HEK293 (cell line): Measurements from ENCODE around the gene MCRIP1.

Experiments used
- CTCF ChIA-PET: fragments of 350-600 bp; formaldehyde crosslinking; extraction: SDS; loops from one replicate; lab custom pipeline; 2021; ENCODE audit warnings: antibody characterized with exemption; lab: Yijun Ruan, JAX
- POLR2A ChIA-PET: fragments of 300-600 bp; formaldehyde crosslinking; extraction: SDS; loops from one replicate; lab custom pipeline; 2020; ENCODE audit warnings: antibody characterized with exemption, inconsistent platforms; lab: Yijun Ruan, JAX
- H3K27ac ChIP-seq: fragments of 200-500 bp; sonication (Bioruptor generic); 2 replicates; pipeline ENCODE4 v1.5.1; 2014; ENCODE audit warnings: low read depth, low read length, control low read depth, inconsistent platforms; ENCODE audit errors: extremely low read depth
- H3K36me3 ChIP-seq, 2 experiments: fragments of 200-500 bp in 1 of 2; sonication (Bioruptor generic) in 1 of 2; 1 replicate in 1 of 2; 2 replicates in 1 of 2; pipeline ENCODE4 v1.5.1; 2014 to 2017; ENCODE audit warnings: inconsistent platforms in 2 of 2, low read length in 2 of 2; ENCODE audit not compliant: control insufficient read depth in 2 of 2, insufficient read depth in 1 of 2
- H3K4me1 ChIP-seq: fragments of 200-500 bp; sonication (Bioruptor generic); 2 replicates; pipeline ENCODE4 v1.5.1; 2014; ENCODE audit warnings: mild to moderate bottlenecking, low read length, inconsistent platforms; ENCODE audit not compliant: control insufficient read depth, insufficient read depth
- H3K4me3 ChIP-seq: 2 replicates; pipeline ENCODE4 v1.5.1; 2011; ENCODE audit warnings: low read depth, mild to moderate bottlenecking, control low read depth, low read length, moderate library complexity
- H3K9me3 ChIP-seq: fragments of 200-500 bp; sonication (Bioruptor generic); 2 replicates; pipeline ENCODE4 v1.5.1; 2014; ENCODE audit warnings: low read depth, low read length, inconsistent platforms; ENCODE audit not compliant: control insufficient read depth, insufficient read depth
- CTCF ChIP-seq: fragments of 450-650 bp; formaldehyde crosslinking; IDR thresholded peaks from 2 replicates; pipeline ENCODE4 v1.5.1; 2016; ENCODE audit warnings: missing biosample characterization, missing genetic modification characterization
- EGR2 ChIP-seq: fragments of 450-650 bp; formaldehyde crosslinking; IDR thresholded peaks from 2 replicates; pipeline ENCODE4 v1.5.1; 2016; ENCODE audit warnings: low read depth, missing biosample characterization, missing genetic modification characterization
- INSM2 ChIP-seq: fragments of 450-650 bp; formaldehyde crosslinking; IDR thresholded peaks from 2 replicates; pipeline ENCODE4 v1.5.1; 2016; ENCODE audit warnings: missing biosample characterization, missing genetic modification characterization
- KLF9 ChIP-seq: fragments of 450-650 bp; formaldehyde crosslinking; IDR thresholded peaks from 2 replicates; pipeline ENCODE4 v1.5.1; 2016; ENCODE audit warnings: missing biosample characterization, missing genetic modification characterization, low read depth
- OSR2 ChIP-seq: fragments of 450-650 bp; formaldehyde crosslinking; IDR thresholded peaks from 2 replicates; pipeline ENCODE4 v1.5.1; 2016; ENCODE audit warnings: missing biosample characterization, missing genetic modification characterization
- PRDM6 ChIP-seq: fragments of 450-650 bp; formaldehyde crosslinking; IDR thresholded peaks from 2 replicates; pipeline ENCODE4 v1.5.1; 2017; ENCODE audit warnings: missing biosample characterization, missing genetic modification characterization
- SP2 ChIP-seq: fragments of 450-650 bp; formaldehyde crosslinking; IDR thresholded peaks from 2 replicates; pipeline ENCODE4 v1.5.1; 2016; ENCODE audit warnings: missing biosample characterization, missing genetic modification characterization
- TRIM28 ChIP-seq: IDR thresholded peaks from 2 replicates; pipeline ENCODE4 v1.6.1; 2011; ENCODE audit warnings: low read length, control low read depth, borderline replicate concordance
- WT1 ChIP-seq: fragments of 450-650 bp; formaldehyde crosslinking; IDR thresholded peaks from 2 replicates; pipeline ENCODE4 v1.5.1; 2016; ENCODE audit warnings: missing biosample characterization, missing genetic modification characterization
- ZEB2 ChIP-seq: fragments of 450-650 bp; formaldehyde crosslinking; IDR thresholded peaks from 2 replicates; pipeline ENCODE4 v1.5.1; 2016; ENCODE audit warnings: missing biosample characterization, missing genetic modification characterization
- ZFP69B ChIP-seq: fragments of 450-650 bp; formaldehyde crosslinking; IDR thresholded peaks from 2 replicates; pipeline ENCODE4 v1.5.1; 2016; ENCODE audit warnings: missing biosample characterization, missing genetic modification characterization
- ZNF114 ChIP-seq: fragments of 450-650 bp; formaldehyde crosslinking; IDR thresholded peaks from 2 replicates; pipeline ENCODE4 v1.5.0; 2017; ENCODE audit warnings: missing biosample characterization, missing genetic modification characterization
- ZNF132 ChIP-seq: fragments of 450-650 bp; formaldehyde crosslinking; IDR thresholded peaks from 2 replicates; pipeline ENCODE4 v1.5.1; 2017; ENCODE audit warnings: missing biosample characterization, missing genetic modification characterization, borderline replicate concordance
- ZNF138 ChIP-seq: fragments of 450-650 bp; formaldehyde crosslinking; IDR thresholded peaks from 2 replicates; pipeline ENCODE4 v1.5.1; 2016; ENCODE audit warnings: missing biosample characterization, missing genetic modification characterization, borderline replicate concordance
- ZNF157 ChIP-seq: fragments of 450-650 bp; formaldehyde crosslinking; IDR thresholded peaks from 2 replicates; pipeline ENCODE4 v1.5.1; 2016; ENCODE audit warnings: missing biosample characterization, missing genetic modification characterization
- ZNF2 ChIP-seq: fragments of 450-650 bp; formaldehyde crosslinking; IDR thresholded peaks from 2 replicates; pipeline ENCODE4 v1.5.1; 2016; ENCODE audit warnings: missing biosample characterization, missing genetic modification characterization
- ZNF221 ChIP-seq: fragments of 450-650 bp; formaldehyde crosslinking; IDR thresholded peaks from 2 replicates; pipeline ENCODE4 v1.5.1; 2017; ENCODE audit warnings: missing biosample characterization, missing genetic modification characterization, borderline replicate concordance
- ZNF324 ChIP-seq: fragments of 450-650 bp; formaldehyde crosslinking; IDR thresholded peaks from 2 replicates; pipeline ENCODE4 v1.5.1; 2016; ENCODE audit warnings: missing biosample characterization, missing genetic modification characterization
- ZNF335 ChIP-seq: fragments of 450-650 bp; formaldehyde crosslinking; conservative IDR thresholded peaks from 2 replicates; pipeline ENCODE4 v1.5.1; 2016; ENCODE audit warnings: missing biosample characterization, missing genetic modification characterization
- ZNF350 ChIP-seq: fragments of 450-650 bp; formaldehyde crosslinking; IDR thresholded peaks from 2 replicates; pipeline ENCODE4 v1.5.0; 2017; ENCODE audit warnings: missing biosample characterization, mild to moderate bottlenecking, missing genetic modification characterization
- ZNF426 ChIP-seq: fragments of 450-650 bp; formaldehyde crosslinking; IDR thresholded peaks from 2 replicates; pipeline ENCODE4 v1.5.1; 2017; ENCODE audit warnings: missing biosample characterization, missing genetic modification characterization, mild to moderate bottlenecking, inconsistent platforms, moderate library complexity
- ZNF449 ChIP-seq: fragments of 450-650 bp; formaldehyde crosslinking; IDR thresholded peaks from 2 replicates; pipeline ENCODE4 v1.5.1; 2017; ENCODE audit warnings: missing biosample characterization, mild to moderate bottlenecking, missing genetic modification characterization, moderate library complexity
- ZNF473 ChIP-seq: fragments of 450-650 bp; formaldehyde crosslinking; IDR thresholded peaks from 2 replicates; pipeline ENCODE4 v1.5.1; 2017; ENCODE audit warnings: missing biosample characterization, missing genetic modification characterization
- ZNF529 ChIP-seq: fragments of 450-650 bp; formaldehyde crosslinking; IDR thresholded peaks from 2 replicates; pipeline ENCODE4 v1.5.1; 2017; ENCODE audit warnings: missing genetic modification characterization, missing biosample characterization; ENCODE audit not compliant: insufficient replicate concordance
- ZNF600 ChIP-seq: fragments of 450-650 bp; formaldehyde crosslinking; IDR thresholded peaks from 2 replicates; pipeline ENCODE4 v1.5.1; 2016; ENCODE audit warnings: missing biosample characterization, missing genetic modification characterization
- ZNF654 ChIP-seq: fragments of 450-650 bp; formaldehyde crosslinking; IDR thresholded peaks from 2 replicates; pipeline ENCODE4 v1.5.1; 2016; ENCODE audit warnings: low read depth, missing biosample characterization, missing genetic modification characterization
- ZNF658 ChIP-seq: fragments of 450-650 bp; formaldehyde crosslinking; IDR thresholded peaks from 2 replicates; pipeline ENCODE4; 2016; ENCODE audit warnings: missing biosample characterization, missing genetic modification characterization
- ZNF664 ChIP-seq: fragments of 450-650 bp; formaldehyde crosslinking; IDR thresholded peaks from 2 replicates; pipeline ENCODE4 v1.5.1; 2016; ENCODE audit warnings: missing biosample characterization, missing genetic modification characterization
- ZNF692 ChIP-seq: fragments of 450-650 bp; formaldehyde crosslinking; IDR thresholded peaks from 2 replicates; pipeline ENCODE4 v1.5.1; 2016; ENCODE audit warnings: missing biosample characterization, missing genetic modification characterization
- ZNF776 ChIP-seq: fragments of 450-650 bp; formaldehyde crosslinking; IDR thresholded peaks from 2 replicates; pipeline ENCODE4 v1.5.0; 2017; ENCODE audit warnings: missing biosample characterization, missing genetic modification characterization, borderline replicate concordance
- ZXDB ChIP-seq: fragments of 450-650 bp; formaldehyde crosslinking; IDR thresholded peaks from 2 replicates; pipeline ENCODE4 v1.5.1; 2016; ENCODE audit warnings: missing biosample characterization, missing genetic modification characterization

The MCRIP1 gene

GRCh38 chr17:81833160-81833920 is at the start of gene MCRIP1:
MCRIP1 (minus strand) TSS chr17:81833291; CDS start chr17:81824506, 8,785 bp downstream.
- Histone ChIP-seq H3K4me3 (peak within 1 kb of the TSS; percentile 77), H3K9me3 (no peaks in the 10 kb centered on the region), H3K27ac (peak within 1 kb of the TSS; percentile 95), H3K36me3 (peaks cover 0 to 4% of the 10 kb centered on the region in 2 experiments; a peak in 1 of 3 replicates), H3K4me1 (no peaks in the 10 kb centered on the region)
- ChIA-PET CTCF (interaction anchor here (0.5 to 3.0 kb wide), 6 partner anchors 11 to 99 kb away, joined by 3 to 12 read pairs (median 3); partner anchors contain the start of gene MAFG), POLR2A (interaction anchor here (0.6 to 2.0 kb wide), 26 partner anchors 8 to 265 kb away, joined by 3 to 10 read pairs (median 4); partner anchors contain the start of genes CENPX, DCXR, FASN and LRRC45)
- TF ChIP-seq ZNF776 (tag by site-specific recombination) (no peak), CTCF (tag by site-specific recombination) (no peak), ZNF157 (no peak), ZNF324 (tag by site-specific recombination) (no peak), ZNF692 (tag by site-specific recombination) (no peak), ZNF221 (tag by site-specific recombination) (no peak), ZXDB (tag by site-specific recombination) (no peak), ZNF132 (tag by site-specific recombination) (no peak), ZNF658 (tag by site-specific recombination) (no peak), ZNF350 (tag by site-specific recombination) (no peak), ZNF335 (tag by site-specific recombination) (no peak), TRIM28 (no peak), ZNF426 (tag by site-specific recombination) (no peak), INSM2 (tag by site-specific recombination) (no peak), ZNF114 (tag by site-specific recombination) (no peak), ZFP69B (tag by site-specific recombination) (no peak), OSR2 (tag by site-specific recombination) (0 out of 2 replicates have a peak, but pooled peaks have one; percentile 17), ZNF664 (tag by site-specific recombination) (no peak), PRDM6 (tag by site-specific recombination) (no peak), WT1 (tag by site-specific recombination) (no peak), ZNF473 (tag by site-specific recombination) (no peak), ZNF529 (tag by site-specific recombination) (no peak), SP2 (tag by site-specific recombination) (no peak; the same call in 1 of the 2 replicates), ZNF600 (no peak), KLF9 (tag by site-specific recombination) (peak; percentile 19; the same call in 1 of the 2 replicates), ZNF654 (tag by site-specific recombination) (no peak), EGR2 (tag by site-specific recombination) (peak; percentile 64), ZNF449 (no peak; the same call in 1 of the 2 replicates), ZNF2 (tag by site-specific recombination) (no peak), ZEB2 (tag by site-specific recombination) (peak; percentile 75), ZNF138 (tag by site-specific recombination) (no peak)
